Glutamatergic neuron (in vitro differentiated cells): ENCODE measurements around the gene IL4I1. TPM values are rescaled to one million over a fixed set of nuclear protein-coding genes. Genes with fewer than 3 reads are reported as not detected.

Experiments
- DNase-seq: peaks from one replicate; pipeline ENCODE4 v3.0.0; 2022
- H3K27ac Mint-ChIP-seq: one replicate; pipeline ENCODE4 v1.8.0; 2020; ENCODE audit warnings: mild to moderate bottlenecking, mixed read lengths, inconsistent platforms; ENCODE audit not compliant: unreplicated experiment
- H3K27me3 Mint-ChIP-seq: one replicate; pipeline ENCODE4 v1.8.0; 2020; ENCODE audit warnings: mild to moderate bottlenecking, moderate library complexity, mixed read lengths, inconsistent platforms; ENCODE audit not compliant: unreplicated experiment
- H3K36me3 Mint-ChIP-seq: one replicate; pipeline ENCODE4 v1.8.0; 2020; ENCODE audit warnings: mild to moderate bottlenecking, mixed read lengths, inconsistent platforms; ENCODE audit not compliant: unreplicated experiment
- H3K4me1 Mint-ChIP-seq: one replicate; pipeline ENCODE4 v1.8.0; 2020; ENCODE audit warnings: mild to moderate bottlenecking, low read depth, mixed read lengths, inconsistent platforms; ENCODE audit not compliant: unreplicated experiment
- H3K4me3 Mint-ChIP-seq: one replicate; pipeline ENCODE4 v1.8.0; 2020; ENCODE audit warnings: mild to moderate bottlenecking, mixed read lengths, inconsistent platforms; ENCODE audit not compliant: unreplicated experiment
- H3K9me3 Mint-ChIP-seq: one replicate; pipeline ENCODE4 v1.8.0; 2020; ENCODE audit warnings: mild to moderate bottlenecking, moderate library complexity, mixed read lengths, inconsistent platforms; ENCODE audit not compliant: unreplicated experiment
- CTCF ChIP-seq: fragments of 200-600 bp; sonication (generic); IDR thresholded peaks from one replicate; pipeline ENCODE4 v1.5.0; 2021; ENCODE audit not compliant: partially characterized antibody, unreplicated experiment
- total RNA-seq: library from RNA; stranded (reverse); fragmentation: NEBNext Ultra II Directional; extraction: Animal tissue kit (Norgen Biotek cat#: 25700); gene quantifications from one replicate; pipeline ENCODE4 v1.2.1, GENCODE V29; 2021; ENCODE audit not compliant: unreplicated experiment

The IL4I1 gene
- total RNA-seq, 1 donor from 2014 or later: 0.59 TPM

- Mint-ChIP-seq H3K27ac (no peak overlapping the region), H3K4me1 (no peaks in the 10 kb centered on the region), H3K27me3 (peaks cover 12% of the 10 kb centered on the region), H3K9me3 (peaks cover 10% of the 10 kb centered on the region), H3K4me3 (no peak overlapping the region), H3K36me3 (no peaks in the 10 kb centered on the region)
- TF ChIP-seq CTCF: no peak
- no peak for DNase-seq
These were observed 36.2 kb downstream of the IL4I1 start for GRCh38 chr19:49860336-49861102.

GRCh38 chr19:49859682-49860335 lies 36.9 kb downstream of the IL4I1 start:
- H3K4me3 Mint-ChIP-seq: no peak overlapping the region
- H3K9me3 Mint-ChIP-seq: peaks cover 8% of the 10 kb centered on the region
- H3K27me3 Mint-ChIP-seq: peaks cover 11% of the 10 kb centered on the region
- no peak for DNase-seq
- no peak for TF ChIP-seq CTCF
- H3K27ac Mint-ChIP-seq: no peak overlapping the region
- H3K4me1 Mint-ChIP-seq: no peaks in the 10 kb centered on the region
- no peaks in the 10 kb centered on the region for H3K36me3 Mint-ChIP-seq

- Mint-ChIP-seq H3K27ac (peak overlapping the region; percentile 8), H3K36me3 (no peaks in the 10 kb centered on the region), H3K9me3 (peaks cover 2% of the 10 kb centered on the region)
These were observed 38.4 kb downstream of the IL4I1 start for GRCh38 chr19:49858088-49858985.

GRCh38 chr19:49857838-49858087 lies 38.9 kb downstream of the IL4I1 start:
- H3K27me3 Mint-ChIP-seq: peaks cover 13% of the 10 kb centered on the region
- H3K27ac Mint-ChIP-seq: peak overlapping the region; percentile 55
- H3K4me3 Mint-ChIP-seq: no peak overlapping the region
- no peaks in the 10 kb centered on the region for H3K36me3 Mint-ChIP-seq
- no peak for DNase-seq
- no peak for TF ChIP-seq CTCF
- H3K4me1 Mint-ChIP-seq: peaks cover 4% of the 10 kb centered on the region
- H3K9me3 Mint-ChIP-seq: peaks cover 7% of the 10 kb centered on the region

More at GRCh38 chr19:49858088-49858985, 38.4 kb downstream of the IL4I1 start:
- H3K4me3 Mint-ChIP-seq: no peak overlapping the region
- H3K27me3 Mint-ChIP-seq: peaks cover 11% of the 10 kb centered on the region
- TF ChIP-seq CTCF: no peak
- DNase-seq: no peak
- H3K4me1 Mint-ChIP-seq: peaks cover 2% of the 10 kb centered on the region
